Stimulated activated CD4-positive, alpha-beta T cell treated with anti-CD3 and anti-CD28 coated beads, Interleukin-15, amount 100 ng/mL, for 24 hours (primary cell): ENCODE data around the gene HAUS2.
"Not testable (repeated sequence)": the region's sequence is repeated elsewhere in the genome, so short reads cannot be mapped to it uniquely, and the experiment has no call there.

Source experiments
- DNase-seq: peaks from one replicate; pipeline ENCODE4 v3.0.0-alpha.2; 2020

Gene HAUS2

DNA sequence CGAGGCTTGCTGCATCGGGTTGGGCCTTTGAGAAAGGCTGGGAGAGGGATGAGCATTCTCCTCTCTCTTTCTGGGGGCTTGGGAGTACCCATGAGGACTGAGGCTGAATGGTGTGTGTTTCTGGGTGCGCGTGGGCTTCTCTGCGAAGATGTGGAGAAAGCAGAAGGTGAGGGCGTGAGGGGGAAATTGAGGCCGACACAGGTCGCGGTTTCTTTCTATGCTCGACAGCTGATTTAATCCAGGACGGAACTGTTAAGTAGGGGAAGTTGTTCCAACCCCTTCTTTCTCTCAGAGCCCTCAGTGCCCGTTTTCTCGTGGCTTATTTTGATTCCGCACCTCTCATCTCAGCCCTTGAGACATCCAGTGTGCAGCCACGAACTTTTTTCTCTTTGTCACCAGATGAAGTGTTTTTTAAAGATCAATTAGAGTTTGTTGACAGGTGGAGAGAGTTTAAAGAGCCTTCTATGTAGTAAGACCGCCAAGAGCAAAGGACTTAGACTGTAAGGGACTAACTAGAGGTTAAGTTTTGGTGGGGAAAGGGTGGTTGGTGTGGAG lies 27.5 kb downstream of the HAUS2 start:
- DNase-seq = no peak

DNA sequence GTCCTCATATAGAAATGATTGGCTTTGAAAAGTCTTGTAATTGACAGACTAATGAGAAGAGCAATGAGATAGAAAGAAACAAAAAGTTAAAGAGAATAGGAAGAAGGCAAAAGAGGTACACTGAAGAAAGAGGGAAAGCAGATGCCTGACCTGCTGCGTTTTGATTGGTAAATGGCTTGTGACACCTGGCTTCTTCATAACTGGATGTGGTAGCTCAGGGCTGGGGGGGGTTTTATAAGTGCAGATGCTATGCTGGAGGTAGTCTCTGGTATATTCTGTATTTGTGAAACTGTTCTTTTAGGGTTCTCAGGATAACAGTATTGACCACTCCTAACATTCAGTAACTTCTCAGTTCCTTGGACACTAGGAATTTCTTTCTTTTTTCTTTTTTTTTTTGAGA lies 28.1 kb downstream of the HAUS2 start:
- no peak for DNase-seq

GRCh38 chr15:42577514-42578031 lies 28.9 kb downstream of the HAUS2 start:
- DNase-seq = no peak

- DNase-seq = no peak
Measured at GRCh38 chr15:42578984-42579537, 30.4 kb downstream of the HAUS2 start.

GRCh38 chr15:42581272-42581730 lies 32.7 kb downstream of the HAUS2 start:
- peak; percentile 87 for DNase-seq

DNA sequence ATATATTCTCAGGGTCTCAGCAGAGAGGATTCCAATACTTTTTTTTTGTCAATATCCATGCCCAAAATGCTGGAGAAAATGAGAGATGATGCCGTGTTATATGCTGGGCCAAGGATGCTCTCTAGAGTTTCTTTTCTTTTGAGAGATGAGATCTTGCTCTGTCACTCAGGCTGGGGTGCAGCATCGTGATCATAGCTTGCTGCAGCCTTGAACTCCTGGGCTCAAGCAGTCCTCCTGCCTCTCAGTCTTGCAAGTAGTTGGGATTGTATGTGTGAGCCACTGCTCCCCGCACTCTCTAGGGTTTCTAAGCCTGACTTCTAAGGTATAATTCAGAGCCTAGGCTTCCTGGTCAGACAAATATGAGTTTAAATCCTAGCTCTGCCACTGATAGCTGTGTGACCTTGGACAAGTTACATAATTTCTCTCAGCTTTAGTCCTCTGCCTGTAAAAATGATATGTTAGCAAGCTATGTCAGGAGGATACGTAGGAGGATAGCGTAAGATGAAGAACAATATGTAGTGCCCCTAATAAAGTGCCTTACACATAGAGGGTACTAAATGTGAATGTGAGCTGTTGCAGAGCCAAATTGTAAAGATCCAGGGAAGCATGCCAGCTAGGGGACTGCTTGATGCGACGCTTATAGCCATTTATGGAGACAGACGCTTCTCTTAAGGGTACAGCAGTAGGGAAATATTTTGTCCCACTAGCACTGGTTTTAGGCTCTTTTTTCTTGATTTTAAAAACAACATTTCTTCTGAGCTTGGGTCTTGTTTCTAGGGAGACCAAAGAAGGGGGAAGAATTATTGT lies 34.1 kb downstream of the HAUS2 start:
- DNase-seq = no peak

- DNase-seq = no peak
Measured at GRCh38 chr15:42584031-42584765, 35.6 kb downstream of the HAUS2 start.

DNA sequence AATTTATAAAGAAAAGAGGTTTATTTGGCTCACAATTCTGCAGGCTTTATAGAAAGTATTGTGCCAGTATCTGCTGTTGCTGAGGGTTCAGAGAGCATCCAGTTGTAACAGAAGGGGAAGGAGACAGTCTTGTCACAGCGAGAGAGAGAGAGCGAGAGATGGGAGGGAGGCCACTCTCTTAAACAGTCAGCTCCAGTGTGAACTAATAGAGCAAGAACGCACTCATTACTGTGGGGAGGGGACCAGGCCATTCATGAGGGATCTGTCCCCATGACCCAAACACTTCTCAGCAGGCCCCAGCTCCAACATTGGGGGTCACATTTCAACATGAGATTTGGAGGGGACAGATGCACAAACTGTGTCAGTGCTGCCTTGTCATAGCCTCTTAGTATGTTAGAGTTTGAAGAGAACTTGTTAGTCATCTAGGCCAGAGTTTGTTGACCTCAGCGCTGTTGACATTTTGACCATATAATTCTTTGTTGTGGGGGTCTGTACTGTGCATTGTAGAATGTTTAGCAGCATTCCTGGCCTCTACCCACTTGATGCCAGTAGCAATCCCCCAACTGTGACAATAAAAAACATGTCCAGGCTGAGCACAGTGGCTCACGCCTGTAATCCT lies 42.1 kb downstream of the HAUS2 start:
- DNase-seq = no peak

GRCh38 chr15:42591238-42591934 lies 42.7 kb downstream of the HAUS2 start:
- no peak for DNase-seq

DNA sequence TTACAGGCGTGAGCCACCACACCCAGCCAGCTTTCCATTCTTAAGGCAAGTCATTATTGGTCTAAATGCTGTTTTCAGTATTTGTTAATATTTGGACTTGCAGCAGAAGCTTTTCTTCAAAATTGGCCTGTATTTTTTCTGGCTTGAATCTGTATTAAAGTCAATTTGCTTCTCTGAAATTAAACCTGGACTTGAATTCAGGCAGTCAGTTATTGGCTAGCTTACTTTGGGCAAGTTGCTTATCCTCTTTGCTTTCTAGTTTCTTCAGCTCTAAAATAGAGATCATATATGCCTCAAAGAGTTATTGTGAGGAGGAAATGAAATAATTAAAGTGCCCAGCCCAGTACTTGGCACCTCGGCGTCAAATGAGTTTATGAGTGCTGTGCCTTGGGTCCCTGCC lies 44.1 kb downstream of the HAUS2 start:
- DNase-seq = no peak

DNA sequence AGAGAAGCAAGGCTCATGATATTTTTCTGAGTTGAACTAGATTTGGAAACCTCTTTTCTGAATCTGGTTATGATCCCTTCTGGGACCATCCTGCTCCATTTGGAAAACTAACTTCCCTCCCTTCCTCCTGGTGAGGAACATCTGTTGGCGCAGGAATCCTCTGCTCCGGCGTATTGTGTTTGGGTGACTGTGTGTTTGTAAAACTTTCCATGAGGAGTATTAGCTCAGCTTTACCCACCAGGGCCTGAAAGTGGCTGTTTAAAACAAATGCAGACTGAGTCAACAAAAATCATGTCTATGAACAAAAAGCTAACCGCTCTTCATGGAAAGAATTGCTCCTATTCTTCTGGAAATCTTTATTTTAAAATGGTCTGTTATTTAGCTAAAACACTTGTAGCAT lies 44.5 kb downstream of the HAUS2 start:
- DNase-seq = no peak

DNA sequence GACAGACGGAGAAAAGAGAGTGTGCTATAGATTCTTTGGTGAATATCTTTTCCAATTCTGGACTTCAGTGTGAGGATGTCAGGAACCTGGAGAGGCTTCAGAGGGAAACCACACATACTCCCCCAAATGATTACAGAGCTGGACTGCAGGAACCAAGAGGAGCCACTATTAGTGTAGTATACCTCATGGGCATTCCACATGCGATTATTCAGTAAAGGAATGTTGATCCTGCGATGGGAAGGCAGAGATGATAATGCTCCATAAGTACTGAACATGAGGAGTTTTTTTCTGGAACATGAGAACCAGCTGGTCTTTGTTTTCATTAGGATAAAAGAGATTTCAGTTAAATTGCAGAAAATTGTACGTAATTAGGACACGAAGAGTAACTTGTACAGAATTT lies 45.5 kb downstream of the HAUS2 start:
- no peak for DNase-seq

DNA sequence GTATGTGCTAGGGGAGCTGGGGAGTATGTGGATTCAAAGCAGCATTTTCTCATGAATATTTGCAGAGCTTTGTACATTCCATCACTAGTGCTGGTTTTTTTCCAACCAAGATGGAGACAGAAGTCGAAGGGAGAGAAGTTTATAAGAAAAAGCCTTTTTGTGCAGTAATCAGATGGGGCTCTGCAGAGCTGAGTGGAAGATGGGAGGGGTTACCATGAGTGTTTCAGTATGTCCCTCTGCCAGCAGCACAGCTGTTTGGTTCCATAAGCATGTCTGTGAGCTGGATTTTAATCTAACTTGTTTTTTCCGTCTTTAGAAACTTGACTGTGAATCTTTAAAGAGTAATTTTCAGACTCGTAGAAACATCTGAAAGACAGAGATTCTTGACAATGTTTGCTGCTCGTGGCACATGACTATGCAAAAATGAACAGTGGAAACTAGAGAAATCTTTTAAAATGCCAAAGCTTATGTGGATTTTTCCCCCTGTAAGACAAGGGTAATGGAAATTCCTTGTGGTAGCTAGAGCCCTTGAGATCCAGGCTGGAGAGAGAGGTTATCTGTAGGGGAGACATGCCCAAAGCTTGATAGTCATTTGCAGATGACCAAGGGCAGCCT lies 47.1 kb downstream of the HAUS2 start:
- no peak for DNase-seq

GRCh38 chr15:42601316-42601715 lies 52.7 kb downstream of the HAUS2 start:
- DNase-seq = not testable (repeated sequence)

DNA sequence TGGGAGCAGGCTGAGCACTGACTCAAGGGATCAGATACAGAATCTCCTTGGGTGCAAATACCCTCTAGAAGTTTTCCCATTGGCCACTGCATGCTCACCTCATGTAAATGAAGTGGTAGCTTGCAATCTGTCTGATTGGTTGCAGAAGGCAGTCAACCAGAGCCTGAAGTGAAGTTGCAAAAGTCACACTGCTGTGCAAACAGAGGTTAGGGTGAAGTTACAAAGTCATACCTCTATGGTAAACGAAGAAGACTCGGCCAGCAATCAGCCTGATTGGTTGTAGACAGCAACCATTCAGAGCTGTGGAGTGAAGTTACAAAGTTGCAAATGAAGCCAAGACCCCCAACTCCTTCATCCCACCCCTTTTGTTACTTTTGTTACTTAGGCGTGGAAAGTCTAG lies 53.9 kb downstream of the HAUS2 start:
- DNase-seq = no peak

DNA sequence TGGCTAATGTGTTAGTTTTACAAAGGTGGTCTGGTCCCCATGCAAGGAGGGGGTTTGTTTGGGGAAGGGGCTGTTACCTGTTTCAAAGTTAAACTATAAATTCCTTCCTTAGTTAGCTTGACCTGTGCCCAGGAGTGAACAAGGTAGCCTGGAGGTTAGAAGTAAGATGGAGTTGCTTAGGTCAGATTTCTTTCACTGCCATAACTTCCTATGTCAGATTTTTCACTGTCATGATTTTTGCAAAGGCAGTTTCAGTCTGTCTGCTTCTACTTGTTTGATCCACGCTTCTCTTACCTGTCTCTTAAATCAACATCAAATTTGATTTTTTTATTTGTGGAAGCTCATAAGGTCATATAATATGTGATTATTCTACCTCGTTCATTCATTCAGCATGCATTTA lies 55.3 kb downstream of the HAUS2 start:
- DNase-seq = no peak

DNA sequence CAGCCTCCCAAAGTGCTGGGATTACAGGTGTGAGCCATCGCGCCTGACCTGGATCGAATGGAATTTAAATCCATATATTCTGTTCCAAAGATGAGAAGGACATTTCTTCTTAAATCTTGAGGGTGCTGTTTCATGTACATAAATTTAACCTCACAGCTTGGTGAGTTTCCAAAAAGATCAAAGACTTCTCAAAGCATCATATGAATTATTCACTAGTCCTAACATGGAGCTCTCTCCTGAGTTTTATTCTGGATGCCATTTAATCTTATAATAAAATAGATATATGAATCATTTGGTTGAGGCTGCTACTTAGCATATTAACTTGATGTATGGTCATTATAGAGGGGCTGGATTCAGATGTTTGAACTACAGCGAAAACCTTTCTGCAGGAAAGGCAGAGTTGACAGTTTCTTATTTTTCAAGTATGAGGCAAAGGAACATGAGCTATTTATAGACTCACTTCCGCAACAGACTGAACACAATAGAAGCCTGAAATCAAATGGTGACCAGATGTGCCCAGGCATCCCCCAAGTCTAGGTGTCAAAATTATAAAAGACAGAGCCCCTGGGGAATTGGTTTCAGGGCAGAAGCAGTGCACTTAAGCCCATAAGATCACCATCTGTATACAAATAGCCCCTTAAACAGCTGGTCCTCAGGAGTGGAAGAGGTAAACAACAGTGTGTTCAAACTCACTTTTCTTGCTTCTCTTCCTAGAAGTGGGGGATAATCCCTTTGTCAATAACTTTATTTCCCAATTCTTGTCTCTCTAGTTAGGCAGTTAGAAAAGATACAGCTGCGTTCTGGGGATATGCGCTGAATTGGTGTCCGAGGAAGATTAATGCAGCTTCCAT lies 56.5 kb downstream of the HAUS2 start:
- no peak for DNase-seq

GRCh38 chr15:42605796-42606195 lies 57.2 kb downstream of the HAUS2 start:
- no peak for DNase-seq

- peak; percentile 48 for DNase-seq
Measured at GRCh38 chr15:42608110-42608531, 59.5 kb downstream of the HAUS2 start.

DNA sequence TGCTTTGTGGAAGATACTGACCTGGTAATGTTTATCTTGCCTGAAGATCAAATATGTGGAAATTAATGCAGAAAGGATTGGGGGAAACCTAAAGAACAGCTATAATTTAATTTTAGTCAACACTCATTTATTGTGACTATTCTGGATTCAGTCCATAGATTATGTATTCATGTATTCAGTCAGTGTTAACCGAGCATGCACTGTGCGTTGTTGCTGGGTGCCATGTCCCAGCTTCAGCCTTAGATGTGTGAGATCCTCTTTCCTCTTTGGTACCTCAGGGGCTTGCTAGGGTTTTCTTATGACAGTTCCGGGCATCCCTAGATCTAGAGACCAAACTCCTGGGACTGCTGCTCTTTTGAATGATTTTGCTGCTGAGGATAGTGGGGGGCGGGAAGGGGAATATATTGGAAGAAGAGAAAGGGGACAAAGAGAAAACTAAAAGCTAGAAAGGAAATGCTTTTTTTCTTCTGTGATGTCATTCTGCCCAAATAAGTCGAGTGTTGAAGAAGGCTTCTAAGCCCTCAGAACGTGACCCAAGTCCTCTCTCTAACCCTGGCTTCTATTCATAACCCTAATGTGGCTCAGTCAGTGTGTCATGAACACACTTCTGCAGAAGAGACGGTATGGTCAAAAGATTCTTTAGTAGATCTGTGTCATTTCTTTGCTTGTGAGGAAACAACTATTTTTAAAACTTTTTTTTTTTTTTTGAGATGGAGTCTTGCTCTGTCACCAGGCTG lies 60.3 kb downstream of the HAUS2 start:
- no peak for DNase-seq
